ENCODE data around the gene VANGL2. TPM values are rescaled to one million over a fixed set of nuclear protein-coding genes. Genes with fewer than 3 reads are reported as not detected.
A peak's percentile ranks its signal among the peaks of the same experiment; 100 is the strongest.

Gene VANGL2
- total RNA-seq, 2 donors from 2014 or later: 0.05 to 0.18 TPM

DNA sequence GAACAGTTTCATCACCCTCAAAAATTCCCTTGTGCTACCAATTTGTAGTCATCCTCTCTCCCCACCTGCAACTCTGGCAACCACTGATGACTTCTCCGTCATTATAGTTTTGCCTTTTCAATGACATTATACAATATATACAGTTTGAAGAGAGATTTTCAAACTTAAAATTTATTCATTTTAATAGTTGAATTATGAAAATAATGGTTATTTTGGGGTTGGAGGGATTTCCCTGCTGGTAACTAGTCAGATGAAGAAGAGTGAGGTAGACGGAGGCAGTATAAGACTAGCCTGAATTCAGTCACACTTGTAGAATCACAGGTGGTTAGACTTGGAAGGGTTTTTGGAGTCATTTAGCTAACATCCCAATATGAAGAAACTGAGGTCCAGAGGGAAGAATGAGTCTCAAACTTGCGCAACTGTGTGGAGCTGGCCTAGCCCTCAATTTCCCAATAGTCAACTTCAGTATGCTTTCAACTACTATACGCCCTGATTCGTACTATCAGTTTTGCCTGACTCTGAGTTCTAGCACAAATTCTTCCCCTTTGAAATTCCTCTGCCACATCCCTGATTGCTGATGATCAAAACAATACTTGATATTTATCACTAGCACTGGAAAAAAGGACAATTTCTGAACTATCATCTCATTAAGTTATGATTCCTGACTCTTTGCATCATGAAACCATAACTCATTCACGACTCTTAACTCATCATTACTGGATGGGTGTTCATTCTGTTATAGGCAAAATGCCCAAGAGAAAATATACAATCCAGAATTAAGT is 54.2 kb downstream of the VANGL2 start:
- ATAC-seq: peak; percentile 87
- H3K9me3 Mint-ChIP-seq: peaks cover 5 to 16% of the 10 kb centered on the region in 2 donors
- H3K36me3 Mint-ChIP-seq: peaks cover 6 to 8% of the 10 kb centered on the region in 2 donors
- peak overlapping the region; percentile 91 to 97 for H3K27ac Mint-ChIP-seq
- no peak for DNase-seq (ENCODE audit: low spot score in 2 of 2)

DNA sequence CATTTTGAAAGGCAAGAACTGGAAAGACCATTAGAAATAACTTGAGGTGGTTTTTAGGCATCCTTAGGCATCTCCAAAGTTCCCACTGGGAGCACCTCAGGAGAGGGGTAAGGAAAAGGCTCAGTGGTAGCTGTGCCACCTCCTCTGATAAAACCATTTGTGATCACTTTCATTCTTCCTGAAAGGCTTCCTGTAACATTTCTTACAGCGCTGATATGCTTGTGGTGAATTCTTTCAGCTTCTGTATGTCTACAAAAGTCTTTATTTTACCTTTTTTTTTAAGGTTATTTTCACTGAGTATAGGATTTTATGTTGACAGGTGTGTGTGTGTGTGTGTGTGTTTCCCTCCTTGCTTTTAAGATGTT is 54.8 kb downstream of the VANGL2 start:
- Mint-ChIP-seq H3K36me3 (peaks cover 4 to 7% of the 10 kb centered on the region in 2 donors), H3K27ac (peak overlapping the region; percentile 91 to 97), H3K9me3 (peaks cover 5 to 18% of the 10 kb centered on the region in 2 donors)
- DNase-seq (ENCODE audit: low spot score in 2 of 2) (no peak), ATAC-seq (no peak)

DNA sequence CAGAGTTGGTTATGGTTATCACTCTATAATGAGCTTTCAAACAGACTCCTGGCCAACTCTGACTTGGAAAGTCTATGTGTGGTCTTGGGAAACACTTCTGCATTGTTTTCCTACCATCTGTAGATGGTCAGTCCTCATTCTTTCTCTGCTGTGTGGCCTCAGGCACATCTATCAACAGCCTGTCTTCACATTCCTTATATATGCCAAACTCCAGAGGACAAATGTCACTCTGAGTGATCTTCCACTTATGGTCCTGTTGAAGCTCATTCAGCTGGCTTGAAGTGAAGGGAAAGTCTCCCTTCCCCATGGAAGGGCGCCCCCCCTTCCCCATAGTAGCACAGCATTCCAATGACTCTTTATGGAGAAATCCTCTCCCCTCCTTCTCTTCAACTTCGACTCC is 58.7 kb downstream of the VANGL2 start:
- Mint-ChIP-seq H3K36me3 (peaks cover 0 to 7% of the 10 kb centered on the region in 2 donors), H3K27ac (peak overlapping the region; percentile 95 to 99), H3K9me3 (peaks cover 5 to 18% of the 10 kb centered on the region in 2 donors)
- no peak for ATAC-seq
- no peak for DNase-seq (ENCODE audit: low spot score in 2 of 2)

DNA sequence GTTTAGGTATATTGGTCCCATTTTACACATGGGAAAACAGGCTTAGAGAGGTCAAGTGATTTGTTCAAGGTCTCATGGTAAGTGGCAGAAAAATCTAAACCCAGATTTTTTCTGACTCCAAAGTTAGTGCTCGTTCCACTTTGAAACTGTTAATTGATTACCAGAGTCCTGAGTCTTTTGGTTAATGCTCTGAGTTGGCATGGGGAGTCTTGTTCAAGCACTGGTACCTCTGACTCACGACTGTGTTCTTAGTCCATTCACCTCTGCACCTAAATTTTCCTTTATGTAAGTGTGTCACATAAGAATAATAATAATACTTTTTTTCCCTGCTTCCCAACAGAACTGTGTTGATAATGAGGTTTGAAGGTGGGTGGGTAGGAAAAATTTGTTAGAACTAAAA is 59.3 kb downstream of the VANGL2 start:
- peak; percentile 59 to 71 for ATAC-seq
- Mint-ChIP-seq H3K9me3 (peaks cover 5 to 18% of the 10 kb centered on the region in 2 donors), H3K36me3 (peaks cover 0 to 7% of the 10 kb centered on the region in 2 donors), H3K27ac (peak overlapping the region; percentile 95 to 99)
- DNase-seq (ENCODE audit: low spot score in 2 of 2): no peak

DNA sequence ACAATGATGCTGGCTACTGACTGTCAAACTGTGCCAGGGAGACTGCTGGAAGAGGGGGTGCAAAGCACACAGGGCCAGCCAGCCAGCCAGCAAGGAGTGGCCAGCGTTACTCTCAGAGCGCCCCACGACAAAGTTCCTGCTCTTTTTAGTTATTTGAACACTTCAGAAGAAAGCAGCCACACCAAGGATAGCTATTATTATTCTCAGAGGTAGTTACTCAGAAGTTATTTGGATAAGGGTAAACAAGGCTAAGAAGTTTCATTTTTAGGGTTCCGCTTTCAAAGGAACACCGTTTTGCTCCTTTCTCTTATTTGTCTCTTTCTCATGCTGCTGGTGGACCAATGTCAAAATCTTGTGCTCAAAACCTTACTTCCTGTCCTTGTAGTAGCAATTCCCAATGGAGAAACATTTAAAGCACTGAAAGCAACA is 59.9 kb downstream of the VANGL2 start:
- no peak for DNase-seq (ENCODE audit: low spot score in 2 of 2)
- H3K9me3 Mint-ChIP-seq: peaks cover 5 to 18% of the 10 kb centered on the region in 2 donors
- H3K27ac Mint-ChIP-seq: peak overlapping the region; percentile 95 to 99
- ATAC-seq: peak; percentile 26 to 42
- peaks cover 3 to 7% of the 10 kb centered on the region in 2 donors for H3K36me3 Mint-ChIP-seq

DNA sequence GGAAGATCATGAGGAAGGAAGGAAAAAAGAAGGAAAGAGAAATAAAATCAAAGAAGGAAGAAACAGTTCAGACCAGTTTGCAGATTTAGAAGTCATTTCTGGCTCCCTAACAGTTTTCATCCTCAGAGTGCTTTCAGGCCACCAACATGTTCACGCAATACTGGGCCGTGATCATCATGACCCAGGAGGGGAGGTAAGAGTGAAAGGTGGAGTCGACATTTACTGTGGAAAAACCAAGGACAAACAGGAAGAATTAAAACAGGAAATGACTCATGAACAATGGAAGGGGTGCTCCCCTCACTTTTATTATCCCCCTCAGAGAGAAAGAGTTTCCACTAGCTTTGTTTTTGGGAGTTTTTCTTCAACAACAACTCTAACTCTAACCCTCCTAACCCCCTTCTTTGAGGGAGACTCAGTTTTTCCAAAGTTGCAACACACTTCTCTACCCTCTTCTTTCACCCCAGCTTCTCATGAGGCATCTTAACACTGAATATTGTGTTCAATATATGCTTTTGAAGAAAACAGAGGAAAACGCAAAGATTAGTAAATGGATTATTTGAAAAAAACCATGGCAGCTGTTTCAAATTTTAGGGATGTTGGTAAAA is 60.4 kb downstream of the VANGL2 start:
- peak in 1 of 2 donors; percentile 42 for DNase-seq (ENCODE audit: low spot score in 2 of 2)
- ATAC-seq: peak; percentile 73 to 76
- peaks cover 5 to 18% of the 10 kb centered on the region in 2 donors for H3K9me3 Mint-ChIP-seq
- peak overlapping the region; percentile 95 to 99 for H3K27ac Mint-ChIP-seq
- peaks cover 7 to 9% of the 10 kb centered on the region in 2 donors for H3K36me3 Mint-ChIP-seq

DNA sequence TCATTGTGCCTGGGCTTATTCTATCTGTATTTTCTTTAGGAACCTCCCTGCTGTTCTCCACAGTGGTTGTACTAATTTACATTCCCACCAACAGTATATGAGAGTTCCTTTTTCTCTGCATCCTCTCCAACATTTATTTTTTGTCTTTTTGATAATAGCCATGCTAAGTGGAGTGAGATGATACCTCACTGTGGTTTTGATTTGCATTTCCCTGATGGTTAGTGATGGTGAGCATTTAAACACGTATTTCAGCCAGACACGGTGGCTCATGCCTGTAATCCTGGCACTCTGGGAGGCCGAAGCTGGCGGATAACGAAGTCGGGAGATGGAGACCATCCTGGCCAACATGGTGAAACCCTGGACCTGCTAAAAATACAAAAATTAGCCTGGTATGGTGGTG is 64.8 kb downstream of the VANGL2 start:
- H3K27ac Mint-ChIP-seq: peak overlapping the region; percentile 66 to 95
- peaks cover 4 to 5% of the 10 kb centered on the region in 2 donors for H3K9me3 Mint-ChIP-seq
- peaks cover 0 to 21% of the 10 kb centered on the region in 2 donors for H3K36me3 Mint-ChIP-seq
- ATAC-seq: no peak
- no peak for DNase-seq (ENCODE audit: low spot score in 2 of 2)

DNA sequence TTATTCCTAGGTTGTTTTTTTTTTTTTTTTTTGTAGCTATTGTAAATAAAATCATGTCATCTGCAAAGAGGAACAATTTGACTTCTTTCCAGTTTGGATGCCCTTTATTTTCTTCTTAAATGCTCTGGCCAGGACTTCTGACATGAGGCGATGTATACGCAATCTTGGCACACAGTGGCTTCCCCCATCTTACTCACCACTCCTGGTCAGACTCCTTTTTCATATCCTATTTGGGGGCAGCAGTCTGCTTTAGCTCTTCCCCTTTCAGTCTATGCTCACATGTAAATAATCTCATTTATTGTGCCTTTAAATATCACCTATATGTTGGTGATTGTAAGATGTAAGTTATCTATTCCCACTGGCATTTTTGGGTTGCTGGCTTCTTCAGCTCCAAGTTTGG is 66.6 kb downstream of the VANGL2 start:
- Mint-ChIP-seq H3K36me3 (peaks cover 0 to 22% of the 10 kb centered on the region in 2 donors), H3K27ac (peak overlapping the region; percentile 70)
- ATAC-seq: peak in 1 of 2 donors; percentile 31

DNA sequence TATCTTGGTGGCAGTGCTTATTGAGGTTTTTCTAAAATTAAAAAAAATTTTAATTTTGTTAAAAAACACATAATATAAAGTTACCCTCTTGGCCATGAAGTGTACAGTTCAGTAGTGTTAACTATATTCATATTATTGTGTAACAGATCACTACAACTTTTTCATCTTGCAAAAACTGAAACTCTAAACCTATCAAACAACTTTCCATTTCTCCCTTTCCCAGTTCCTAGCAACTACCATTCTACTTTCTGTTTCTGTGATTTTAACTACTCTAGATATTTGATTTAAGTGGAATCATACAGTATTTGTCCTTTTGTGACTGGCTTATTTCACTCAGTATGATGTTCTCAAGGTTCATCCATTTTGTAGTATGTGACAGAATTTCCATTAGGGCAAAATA is 67.2 kb downstream of the VANGL2 start:
- Mint-ChIP-seq H3K27ac (peak overlapping the region; percentile 1 to 70), H3K36me3 (peaks cover 0 to 22% of the 10 kb centered on the region in 2 donors), H3K9me3 (peaks cover 4 to 5% of the 10 kb centered on the region in 2 donors)
- peak; percentile 19 to 41 for ATAC-seq
- no peak for DNase-seq (ENCODE audit: low spot score in 2 of 2)

More for the DNA sequence above, 66.6 kb downstream of the VANGL2 start:
- H3K9me3 Mint-ChIP-seq: peaks cover 4 to 5% of the 10 kb centered on the region in 2 donors
- DNase-seq (ENCODE audit: low spot score in 2 of 2): no peak

DNA sequence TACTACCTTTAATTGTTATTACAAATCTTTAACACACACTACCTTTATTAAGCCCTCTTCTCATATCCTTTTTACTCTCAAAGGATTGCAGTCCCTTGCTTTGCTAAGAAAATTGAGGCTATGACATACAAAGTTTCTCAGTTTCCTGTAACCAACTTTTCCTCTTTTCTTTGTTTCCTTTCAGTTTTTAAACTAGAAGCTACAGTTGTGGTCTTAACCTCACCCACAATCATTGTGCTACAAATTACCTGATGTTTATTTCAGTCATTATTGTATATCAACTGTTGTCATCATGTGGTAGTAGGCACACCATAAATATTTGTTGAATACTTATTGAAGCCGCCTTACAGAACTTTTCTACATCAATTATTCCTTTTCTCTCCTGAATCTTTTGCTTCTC is 70.9 kb downstream of the VANGL2 start:
- peak in 1 of 2 donors; percentile 55 for ATAC-seq
- Mint-ChIP-seq H3K9me3 (peaks cover 4 to 5% of the 10 kb centered on the region in 2 donors), H3K36me3 (peaks cover 0 to 10% of the 10 kb centered on the region in 2 donors), H3K27ac (no peak overlapping the region)
- no peak for DNase-seq (ENCODE audit: low spot score in 2 of 2)

DNA sequence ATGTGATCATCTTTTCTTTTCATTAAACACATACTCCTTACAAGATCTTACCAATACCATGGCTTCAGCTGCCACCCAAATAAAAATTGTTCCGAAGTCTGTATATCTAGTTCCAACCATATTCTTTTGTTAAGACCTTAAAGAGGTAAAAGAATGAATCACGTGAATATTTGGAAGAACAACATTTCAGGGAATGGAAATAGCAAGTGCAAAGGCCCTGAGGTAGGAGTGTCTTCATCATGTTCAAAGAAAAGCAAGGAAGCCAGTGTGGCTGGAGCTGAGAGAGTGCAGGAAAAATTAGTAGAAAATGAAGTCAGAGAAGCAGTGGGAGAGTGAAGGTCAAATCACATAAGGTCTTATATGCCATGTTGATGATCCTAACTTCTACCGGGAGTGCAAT is 71.7 kb downstream of the VANGL2 start:
- peaks cover 0 to 10% of the 10 kb centered on the region in 2 donors for H3K36me3 Mint-ChIP-seq
- H3K9me3 Mint-ChIP-seq: peaks cover 4 to 5% of the 10 kb centered on the region in 2 donors
- ATAC-seq (no peak), DNase-seq (ENCODE audit: low spot score in 2 of 2) (no peak)
- H3K27ac Mint-ChIP-seq: no peak overlapping the region

DNA sequence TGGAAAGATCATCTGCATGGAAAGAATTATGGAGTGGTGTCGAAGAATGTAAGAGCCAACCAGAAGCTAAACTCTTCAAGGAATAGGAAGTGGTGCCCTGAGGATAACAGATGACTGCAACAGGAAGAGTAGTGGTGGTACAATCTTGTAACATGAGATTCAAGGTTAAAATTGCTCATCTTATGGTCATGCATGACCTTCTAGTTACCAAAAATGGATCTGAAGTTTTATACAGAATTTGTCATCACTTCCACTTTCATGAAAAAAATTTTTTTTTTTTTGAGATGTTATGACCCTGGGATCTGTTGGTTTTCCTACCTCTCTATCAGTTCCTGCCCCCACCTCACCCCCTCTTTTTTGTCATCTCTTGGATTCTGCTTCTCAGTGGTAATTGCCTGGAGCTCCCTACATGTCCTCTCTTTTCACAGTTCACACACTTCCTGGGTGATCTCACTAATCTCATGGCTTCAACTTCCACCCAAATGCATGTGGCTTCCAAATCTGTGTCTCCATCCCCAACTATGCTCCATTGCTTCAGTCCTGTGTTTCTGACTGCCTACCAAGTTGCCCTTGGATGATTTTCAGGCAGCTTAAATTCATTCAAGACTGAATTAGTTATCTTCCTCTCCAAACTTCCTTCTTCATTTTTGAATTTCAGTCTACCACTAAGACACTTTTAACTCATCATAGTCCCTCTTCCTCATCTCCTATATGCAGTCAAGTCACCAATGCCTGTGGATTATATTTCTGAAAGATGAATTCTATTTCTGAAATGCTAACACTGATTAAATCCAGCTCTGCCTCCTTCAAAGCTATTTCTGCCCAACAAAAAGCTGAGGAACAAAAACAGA is 74.3 kb downstream of the VANGL2 start:
- DNase-seq (ENCODE audit: low spot score in 2 of 2) (no peak), ATAC-seq (peak; percentile 94 to 97)
- H3K27ac Mint-ChIP-seq: no peak overlapping the region
- peaks cover 14 to 16% of the 10 kb centered on the region in 2 donors for H3K9me3 Mint-ChIP-seq
- H3K36me3 Mint-ChIP-seq: peaks cover 13 to 18% of the 10 kb centered on the region in 2 donors

Other genes starting within 250 kb of the VANGL2 start
- gene ATP1A4, start 249.0 kb upstream of the VANGL2 start, total RNA-seq: not detected
- not detected for gene CASQ1, start 210.0 kb upstream of the VANGL2 start, total RNA-seq
- 10 to 100 TPM; 37.2 to 53.7 TPM for gene PEA15, start 195.2 kb upstream of the VANGL2 start, total RNA-seq
- 100 to 1,000 TPM; 124 to 170 TPM for gene DCAF8, start 138.0 kb upstream of the VANGL2 start, total RNA-seq
- 10 to 100 TPM; 44.8 to 74.9 TPM for gene PEX19, start 115.4 kb upstream of the VANGL2 start, total RNA-seq
- gene COPA, start 57.3 kb upstream of the VANGL2 start, total RNA-seq: 100 to 1,000 TPM; 120 to 146 TPM
- gene NCSTN, start 57.2 kb upstream of the VANGL2 start, total RNA-seq: 10 to 100 TPM; 43.5 to 53.0 TPM
- under 1 TPM; 0.46 to 0.68 TPM for gene NHLH1, start 33.5 kb upstream of the VANGL2 start, total RNA-seq
- 10 to 100 TPM; 48.3 to 55.2 TPM for gene SLAMF6, start 122.7 kb downstream of the VANGL2 start, total RNA-seq
- 10 to 100 TPM; 14.9 to 37.0 TPM for gene CD84, start 178.9 kb downstream of the VANGL2 start, total RNA-seq
- gene SLAMF1, start 246.5 kb downstream of the VANGL2 start, total RNA-seq: 10 to 100 TPM; 84.3 to 96.3 TPM

Data from activated naive CD4-positive, alpha-beta T cell treated with anti-CD3 and anti-CD28 coated beads, Interleukin-2, amount 50 U/mL, for 72 hours (primary cell).